ENCODE measurements around the gene IL20.

IL20 gene

GRCh38 chr1:206864939-206865671 lies at the start of gene IL20:
IL20 (plus strand) TSS chr1:206865623; CDS start chr1:206865853, 230 bp downstream.
- ChIA-PET CTCF (interaction anchor here (0.6 to 3.0 kb wide), 23 partner anchors 9 to 287 kb away, joined by 3 to 21 read pairs (median 3); no protein-coding TSS in a partner anchor), POLR2A (ENCODE audit: low non-redundant PET) (no interaction called here)
- no peak within 1 kb of the TSS for H3K27ac ChIP-seq
- peak; percentile 78 for DNase-seq (ENCODE audit: low spot score)
- peak; percentile 76 for TF ChIP-seq CTCF (conservative IDR thresholded peaks at IDR 0.05; ENCODE audit: low read depth)

DNA sequence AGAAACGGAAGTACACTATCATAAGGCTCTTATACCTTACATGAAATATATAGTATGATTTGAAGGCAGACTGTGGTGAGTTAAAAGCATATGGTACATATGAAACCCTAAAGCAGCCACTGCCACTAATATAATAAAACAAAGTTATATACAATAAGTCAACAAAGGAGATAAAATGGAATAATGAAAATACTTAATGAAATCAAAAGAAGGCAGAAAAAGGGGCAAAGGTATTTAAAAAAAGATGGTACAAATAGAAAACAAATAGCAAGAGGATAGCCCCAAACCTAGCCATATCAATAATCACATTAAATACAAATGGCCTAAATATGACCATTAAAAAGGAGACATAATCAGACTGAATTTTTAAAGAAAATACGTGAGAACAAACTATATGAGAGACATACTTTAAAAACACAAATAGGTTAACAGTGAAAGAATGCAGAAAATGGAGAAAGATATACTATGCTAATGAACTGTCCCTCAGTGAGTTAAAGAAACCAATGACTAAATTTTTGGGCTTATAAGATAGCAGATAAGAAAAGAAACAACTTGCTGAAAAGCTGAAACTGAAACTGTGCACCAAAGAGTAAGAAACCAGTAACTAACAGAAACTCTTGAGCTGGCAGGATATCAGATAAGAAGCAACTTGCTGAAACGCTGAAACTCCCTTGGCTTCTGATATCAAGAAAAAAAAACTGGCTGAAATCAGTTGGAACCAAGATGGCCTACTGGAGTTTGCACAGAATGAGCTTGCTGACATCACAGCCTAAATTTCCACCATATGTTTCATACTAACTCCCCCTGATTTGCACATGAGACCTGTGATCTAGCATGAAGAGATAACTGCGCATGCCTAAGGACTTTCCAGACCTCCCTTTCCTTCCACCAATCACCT lies 48.8 kb upstream of the IL20 start:
- DNase-seq (ENCODE audit: low spot score): no peak
- no peak overlapping the region for H3K27ac ChIP-seq
- ChIA-PET POLR2A (ENCODE audit: low non-redundant PET) (no interaction called here), CTCF (interaction anchor here (0.6 to 1.1 kb wide), 5 partner anchors 8 to 196 kb away, joined by 3 to 7 read pairs (median 3); no protein-coding TSS in a partner anchor)
- no peak for TF ChIP-seq CTCF (conservative IDR thresholded peaks at IDR 0.05; ENCODE audit: low read depth)

DNA sequence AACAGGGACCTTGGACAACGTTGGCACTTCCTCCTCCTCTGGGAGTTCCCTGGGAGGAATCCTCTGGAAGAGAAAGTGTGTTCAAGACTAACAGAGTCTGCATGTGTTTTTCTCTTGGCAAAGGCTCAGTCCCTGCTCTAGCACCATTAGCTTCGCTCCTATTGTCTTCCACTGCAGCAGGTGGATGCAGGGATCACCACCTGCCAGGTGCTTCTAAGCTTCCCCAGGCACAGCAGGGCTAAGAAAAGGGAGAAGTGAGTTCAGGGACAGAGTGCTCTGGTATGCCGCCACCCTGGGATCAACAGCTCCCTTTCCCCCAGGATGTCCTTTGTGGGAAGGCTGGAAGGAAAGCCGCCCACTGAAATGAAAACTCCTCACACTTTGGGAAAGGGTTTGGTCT lies 43.9 kb upstream of the IL20 start:
- TF ChIP-seq CTCF (conservative IDR thresholded peaks at IDR 0.05; ENCODE audit: low read depth): no peak
- no peak overlapping the region for H3K27ac ChIP-seq
- DNase-seq (ENCODE audit: low spot score): no peak
- CTCF ChIA-PET: interaction anchor here (0.9 to 1.4 kb wide), 3 partner anchors 12 to 60 kb away, joined by 3 read pairs; no protein-coding TSS in a partner anchor
- POLR2A ChIA-PET (ENCODE audit: low non-redundant PET): no interaction called here

DNA sequence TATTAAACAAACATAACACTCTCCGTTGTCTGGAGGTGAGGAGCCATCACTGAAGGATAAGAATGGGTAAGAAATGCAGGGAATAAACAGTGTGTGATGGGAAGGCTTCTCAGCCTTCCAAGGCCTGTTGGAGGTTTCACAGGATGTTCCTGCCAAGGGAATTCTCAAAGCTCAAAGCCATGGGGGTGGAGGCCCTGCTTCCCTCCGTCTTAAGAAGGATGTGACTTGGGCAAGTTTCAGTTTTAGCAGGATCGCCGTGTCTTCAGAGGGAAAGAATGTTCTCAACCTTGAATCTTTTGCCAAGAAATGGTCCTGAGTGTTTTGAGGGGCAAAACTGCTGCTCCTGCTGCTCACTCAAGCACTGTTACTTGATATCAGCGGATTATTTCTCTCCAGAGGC lies 41.7 kb upstream of the IL20 start:
- no peak for TF ChIP-seq CTCF (conservative IDR thresholded peaks at IDR 0.05; ENCODE audit: low read depth)
- CTCF ChIA-PET: no interaction called here
- H3K27ac ChIP-seq: no peak overlapping the region
- POLR2A ChIA-PET (ENCODE audit: low non-redundant PET): no interaction called here
- no peak for DNase-seq (ENCODE audit: low spot score)

DNA sequence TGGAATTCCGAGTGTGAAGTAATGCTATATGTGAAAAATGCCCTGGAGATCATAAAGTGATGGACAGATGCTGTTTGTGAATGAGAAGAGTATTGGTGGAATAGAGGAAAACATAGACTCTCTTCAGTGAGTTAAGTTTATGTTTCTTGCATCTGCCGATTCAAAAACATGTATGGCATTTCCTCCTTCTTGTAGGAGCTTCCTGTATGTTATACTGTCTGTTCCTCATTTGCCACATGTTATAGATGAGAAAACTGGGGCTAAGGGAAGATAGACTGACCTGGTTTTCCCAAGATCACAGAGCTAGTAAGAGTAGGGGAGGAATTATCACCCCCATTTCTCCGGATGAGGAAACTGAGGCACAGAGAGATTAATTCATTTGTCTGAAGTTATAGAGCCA lies 41.1 kb upstream of the IL20 start:
- DNase-seq (ENCODE audit: low spot score): no peak
- ChIA-PET POLR2A (ENCODE audit: low non-redundant PET) (no interaction called here), CTCF (no interaction called here)
- no peak for TF ChIP-seq CTCF (conservative IDR thresholded peaks at IDR 0.05; ENCODE audit: low read depth)
- H3K27ac ChIP-seq: no peak overlapping the region

DNA sequence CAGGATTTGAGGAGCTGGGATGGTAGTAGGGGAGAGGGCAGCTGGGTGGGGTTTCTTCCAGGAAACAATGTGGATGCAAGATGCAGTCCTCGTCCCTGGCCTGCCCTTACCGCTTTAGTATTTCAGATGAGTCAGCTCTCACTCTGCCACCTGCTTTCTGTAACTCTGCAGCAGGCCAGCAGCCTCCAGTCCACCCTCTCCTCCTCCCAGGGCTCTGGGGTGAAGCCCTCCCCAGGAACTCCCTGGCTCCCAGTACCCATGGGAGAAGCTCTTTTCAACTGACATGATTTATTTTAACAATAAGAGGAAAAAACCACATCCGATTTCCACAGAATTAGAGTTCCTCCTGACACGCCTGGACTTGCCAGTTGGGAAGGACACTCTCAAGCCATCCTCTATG lies 39.0 kb upstream of the IL20 start:
- peak overlapping the region; percentile 50 for H3K27ac ChIP-seq
- CTCF ChIA-PET: interaction anchor here (0.6 to 1.7 kb wide), 6 partner anchors 12 to 82 kb away, joined by 3 to 12 read pairs (median 4); partner anchors contain the start of gene IL20
- POLR2A ChIA-PET (ENCODE audit: low non-redundant PET): interaction anchor here (0.6 kb wide), 1 partner anchor 87 kb away, joined by 3 read pairs; no protein-coding TSS in a partner anchor
- no peak for TF ChIP-seq CTCF (conservative IDR thresholded peaks at IDR 0.05; ENCODE audit: low read depth)
- DNase-seq (ENCODE audit: low spot score): peak; percentile 58

All from RWPE1 (cell line).